ENCODE measurements around the gene FNIP2. TPM values are rescaled to one million over a fixed set of nuclear protein-coding genes. Genes with fewer than 3 reads are reported as not detected.

Gene FNIP2
- 15.0 and 37.5 TPM in 2 replicates for total RNA-seq

GRCh38 chr4:158768555-158769174 lies at the start of gene FNIP2:
TSS of gene FNIP2 (plus strand) at chr4:158769026. CDS start at chr4:158769213, 187 bp downstream.

DNA sequence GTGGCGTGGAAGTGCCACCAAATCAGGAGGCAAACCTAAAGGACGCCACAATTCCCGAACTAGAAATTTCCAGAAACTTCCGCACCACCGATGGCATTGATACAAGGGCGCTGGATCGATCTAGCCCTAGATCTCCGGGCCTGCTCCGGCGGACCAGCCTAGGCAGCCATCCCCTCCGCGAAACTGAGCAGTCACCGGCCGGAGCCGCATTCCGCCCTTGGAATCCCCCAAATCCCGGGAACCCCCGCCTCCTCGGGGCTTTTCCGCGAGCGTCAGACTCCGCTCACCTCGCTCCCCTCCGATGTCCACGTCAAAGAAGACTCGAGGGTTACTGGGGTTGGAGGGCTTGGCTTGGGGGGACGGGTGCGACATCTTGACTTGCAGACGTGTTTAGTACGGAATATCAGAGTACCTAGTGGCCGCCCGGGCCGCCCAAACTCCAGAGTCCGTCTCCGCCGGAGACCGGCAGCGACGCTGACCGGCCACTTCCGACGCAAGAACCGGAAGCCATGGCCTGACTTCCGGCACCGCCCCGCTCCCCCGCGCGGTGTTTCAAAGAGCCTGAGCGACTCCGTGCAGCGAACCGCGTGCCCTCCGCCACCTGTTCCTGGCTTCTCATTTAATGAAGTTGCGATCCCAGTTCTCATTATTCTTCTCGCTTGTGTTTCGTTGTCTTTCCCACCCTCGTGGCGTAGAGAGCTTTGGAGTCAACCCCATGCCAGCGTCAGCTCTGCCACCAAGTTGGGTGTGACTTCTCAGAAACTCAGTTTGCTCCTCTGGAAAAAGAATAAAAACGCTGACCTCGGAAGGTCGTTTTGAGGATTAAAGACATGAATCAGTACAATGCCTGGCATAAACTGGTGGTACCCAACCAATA lies 45.7 kb upstream of the FNIP2 start, which contains the start of gene PPID:
PPID (minus strand) TSS at position 480 of the 877 bp plus-strand sequence; CDS start at position 372, 108 bp downstream.

Other genes with a start within 250 kb of the FNIP2 start
- 1.3 and 18.6 TPM in 2 replicates for gene RXFP1, start 247.1 kb upstream of the FNIP2 start, total RNA-seq
- gene C4orf46, start 97.1 kb upstream of the FNIP2 start, total RNA-seq: 11.0 and 17.3 TPM in 2 replicates
- gene ETFDH, start 96.7 kb upstream of the FNIP2 start, total RNA-seq: 22.2 and 40.6 TPM in 2 replicates
- 30.2 and 45.4 TPM in 2 replicates for gene PPID, start 45.6 kb upstream of the FNIP2 start, total RNA-seq